Kidney (tissue), 14 donors: ENCODE results near the gene FHL3. TPM values are rescaled to one million over a fixed set of nuclear protein-coding genes. Genes with fewer than 3 reads are reported as not detected.

Experiments
- DNase-seq, 5 donors: peaks; one replicate each; pipeline ENCODE4 v3.0.0-alpha.2; 2013 to 2020
- FAIRE-seq: peaks from 2 replicates; lab custom pipeline; 2012; peaks lifted over from hg19 to GRCh38; lab: Jason Lieb, UNC
- H3K27ac ChIP-seq, 2 donors: one replicate each; pipeline ENCODE4 v1.7.0; 2013; ENCODE audit warnings: low read depth in 2 of 2, low read length in 2 of 2, inconsistent platforms in 1 of 2
- H3K27me3 ChIP-seq: one replicate; pipeline ENCODE4 v1.7.1; 2013; ENCODE audit warnings: low read length, inconsistent platforms; ENCODE audit not compliant: control insufficient read depth, insufficient read depth
- H3K36me3 ChIP-seq, 3 donors: one replicate each; pipeline versions ENCODE4 v1.7.0 to v1.7.1; 2013; ENCODE audit warnings: low read length in 3 of 3, control low read depth in 1 of 3, inconsistent platforms in 1 of 3; ENCODE audit not compliant: insufficient read depth in 3 of 3, control insufficient read depth in 2 of 3
- H3K4me1 ChIP-seq, 3 donors: one replicate each; pipeline versions ENCODE4 v1.7.0 to v1.7.1; 2013; ENCODE audit warnings: low read length in 3 of 3, inconsistent platforms in 1 of 3, low read depth in 1 of 3; ENCODE audit not compliant: control insufficient read depth in 2 of 3, insufficient read depth in 2 of 3
- H3K4me3 ChIP-seq, 3 donors: one replicate each; pipeline versions ENCODE4 v1.7.0 to v1.8.1; 2013; ENCODE audit warnings: low read length in 3 of 3, control low read depth in 1 of 3, inconsistent platforms in 1 of 3
- H3K9ac ChIP-seq, 3 donors: one replicate each; pipeline versions ENCODE4 v1.7.0 to v1.7.1; 2013; ENCODE audit warnings: low read length in 3 of 3, control low read depth in 1 of 3, inconsistent platforms in 1 of 3
- H3K9me3 ChIP-seq, 3 donors: one replicate each; pipeline versions ENCODE4 v1.7.0 to v1.7.1; 2013; ENCODE audit warnings: low read length in 3 of 3, control low read depth in 1 of 3, inconsistent platforms in 1 of 3; ENCODE audit not compliant: control insufficient read depth in 2 of 3, insufficient read depth in 1 of 3
- CTCF ChIP-seq: IDR thresholded peaks from 3 replicates; pipeline ENCODE4 v1.5.1; 2012; ENCODE audit warnings: mild to moderate bottlenecking, moderate library complexity, borderline replicate concordance; ENCODE audit not compliant: insufficient read depth; ENCODE audit errors: extremely low read depth
- intact Hi-C: fragments of 100-400 bp; cut with DNase I; formaldehyde crosslinking; loops from one replicate; pipeline ENCODE4 v1.11.1; 2022
- polyA plus RNA-seq: library from polyadenylated mRNA; stranded (reverse); fragments of 350-450 nt; fragmentation: Illumina TruSeq; extraction: RNeasy Lipid Tissue Mini Kit (QIAGEN cat#74804); gene quantifications from one replicate; pipeline ENCODE4 v1.2.3, GENCODE V29; 2014; ENCODE audit warnings: low read depth, low replicate concordance; ENCODE audit not compliant: insufficient read depth
- total RNA-seq: library from RNA; stranded (reverse); fragmentation: NEBNext Ultra II Directional; extraction: Animal tissue kit (Norgen Biotek cat#: 25700); gene quantifications from one replicate; pipeline ENCODE4 v1.2.1, GENCODE V29; 2021
- donor health status: control.
- donor health status: control.
- donor health status: control.
- donor health status: control.
- donor health status: control.
- donor health status: DM: yes; HTN: yes; CAD: no.
- donor health status: Normal renal cell carcinoma (clear cell type).

FHL3 gene
- total and polyA plus RNA-seq, 2 donors from 2014 or later: 8.2 to 19.6 TPM

GRCh38 chr1:38004284-38005108, 818 bp downstream of the FHL3 start:
- TF ChIP-seq CTCF: no peak
- Histone ChIP-seq H3K9ac (peak overlapping the region; percentile 55 to 83 (median 66)), H3K36me3 (no peaks in the 10 kb centered on the region), H3K27ac (peak overlapping the region; percentile 33 to 69), H3K9me3 (no peaks in the 10 kb centered on the region), H3K4me1 (peaks cover 3 to 30% (median 7%) of the 10 kb centered on the region in 3 donors), H3K27me3 (no peaks in the 10 kb centered on the region), H3K4me3 (peak overlapping the region; percentile 70 to 78 (median 74))
- intact Hi-C loops: no loop called here
- no peak for FAIRE-seq
- DNase-seq: peak in 2 of 5 donors; percentile 27 to 67

- no peak for TF ChIP-seq CTCF
- peaks cover 3 to 38% (median 13%) of the 10 kb centered on the region in 3 donors for H3K4me1 ChIP-seq
Measured at GRCh38 chr1:38003261-38004250, 1.8 kb downstream of the FHL3 start.

GRCh38 chr1:38000529-38001455, 4.5 kb downstream of the FHL3 start:
- FAIRE-seq (no peak), DNase-seq (peak; percentile 48 to 85 (median 76))
- peaks cover 0 to 3% (median 3%) of the 10 kb centered on the region in 3 donors for H3K36me3 ChIP-seq
- H3K9me3 ChIP-seq: no peaks in the 10 kb centered on the region
- no peaks in the 10 kb centered on the region for H3K27me3 ChIP-seq
- H3K4me1 ChIP-seq: peaks cover 3 to 41% (median 13%) of the 10 kb centered on the region in 3 donors
- H3K4me3 ChIP-seq: no peak overlapping the region
- peak overlapping the region in 1 of 3 donors; percentile 61 for H3K9ac ChIP-seq
- TF ChIP-seq CTCF: no peak
- intact Hi-C loops: no loop called here
- peak overlapping the region; percentile 71 to 82 for H3K27ac ChIP-seq

More at GRCh38 chr1:38003261-38004250, 1.8 kb downstream of the FHL3 start:
- peak in 3 of 5 donors; percentile 21 to 59 (median 43) for DNase-seq
- H3K4me3 ChIP-seq: peak overlapping the region in 2 of 3 donors; percentile 70 to 78
- H3K9me3 ChIP-seq: no peaks in the 10 kb centered on the region
- no peaks in the 10 kb centered on the region for H3K27me3 ChIP-seq
- H3K36me3 ChIP-seq: no peaks in the 10 kb centered on the region
- no peak for FAIRE-seq
- intact Hi-C loops: no loop called here
- peak overlapping the region; percentile 11 to 69 for H3K27ac ChIP-seq
- peak overlapping the region in 1 of 3 donors; percentile 66 for H3K9ac ChIP-seq
